Activated CD4-positive, alpha-beta T cell treated with anti-CD3 and anti-CD28 coated beads for 24 hours (primary cell): ENCODE measurements around the gene AMN1.
"Not testable (repeated sequence)": the region's sequence is repeated elsewhere in the genome, so short reads cannot be mapped to it uniquely, and the experiment has no call there.

Experiments used
- DNase-seq, 2 donors: peaks; one replicate each; pipeline ENCODE4 v3.0.0-alpha.2; 2020; ENCODE audit warnings: low read depth in 2 of 2

The AMN1 gene

GRCh38 chr12:31685801-31686200 is 43.0 kb downstream of the AMN1 start:
- DNase-seq, result no peak

- peak; percentile 29 to 55 for DNase-seq
Observed at GRCh38 chr12:31682136-31682962, 46.5 kb downstream of the AMN1 start.

GRCh38 chr12:31672521-31672920 is 56.3 kb downstream of the AMN1 start:
- no peak for DNase-seq

- DNase-seq, result not testable (repeated sequence)
Observed at GRCh38 chr12:31669582-31669981, 59.2 kb downstream of the AMN1 start.

GRCh38 chr12:31669020-31669419 is 59.8 kb downstream of the AMN1 start:
- DNase-seq, result no peak

GRCh38 chr12:31664038-31664437 is 64.8 kb downstream of the AMN1 start:
- no peak for DNase-seq

- DNase-seq, result no peak
Observed at GRCh38 chr12:31663576-31663975, 65.2 kb downstream of the AMN1 start.

- no peak for DNase-seq
Observed at GRCh38 chr12:31662176-31662849, 66.5 kb downstream of the AMN1 start.

GRCh38 chr12:31659087-31659942 is 69.5 kb downstream of the AMN1 start, which contains the start of gene ETFBKMT:
TSS of gene ETFBKMT (plus strand) at chr12:31659688. CDS start at chr12:31661954, 2,266 bp downstream.
- peak; percentile 82 to 86 for DNase-seq

- DNase-seq, result no peak
Observed at GRCh38 chr12:31658471-31659086, 70.2 kb downstream of the AMN1 start.

- no peak for DNase-seq
Observed at GRCh38 chr12:31655792-31656191, 73.0 kb downstream of the AMN1 start.

- DNase-seq, result no peak
Observed at GRCh38 chr12:31655208-31655607, 73.6 kb downstream of the AMN1 start.

GRCh38 chr12:31651893-31652521 is 76.8 kb downstream of the AMN1 start:
- no peak for DNase-seq

GRCh38 chr12:31650918-31651317 is 77.9 kb downstream of the AMN1 start:
- no peak for DNase-seq

- no peak for DNase-seq
Observed at GRCh38 chr12:31647086-31647491, 81.7 kb downstream of the AMN1 start.

- DNase-seq, result no peak
Observed at GRCh38 chr12:31645924-31646323, 82.9 kb downstream of the AMN1 start.

- no peak for DNase-seq
Observed at GRCh38 chr12:31644536-31644935, 84.3 kb downstream of the AMN1 start.

- no peak for DNase-seq
Observed at GRCh38 chr12:31641509-31642090, 87.2 kb downstream of the AMN1 start.

- DNase-seq, result no peak
Observed at GRCh38 chr12:31634620-31635019, 94.2 kb downstream of the AMN1 start.

GRCh38 chr12:31633464-31633863 is 95.4 kb downstream of the AMN1 start:
- no peak for DNase-seq

GRCh38 chr12:31631809-31632208 is 97.0 kb downstream of the AMN1 start:
- DNase-seq, result no peak
